Epithelial cell of proximal tubule (primary cell): ENCODE results near the gene SCARF1. TPM values are rescaled to one million over a fixed set of nuclear protein-coding genes. Genes with fewer than 3 reads are reported as not detected.

Source experiments
- DNase-seq: peaks from one replicate; pipeline ENCODE4 v3.0.0-alpha.2; 2011; ENCODE audit warnings: low read depth
- H3K4me3 ChIP-seq: 2 replicates; pipeline ENCODE4 v1.5.1; 2011; ENCODE audit warnings: low read depth, mild to moderate bottlenecking, low read length
- CTCF ChIP-seq: conservative IDR thresholded peaks from 2 replicates; pipeline ENCODE4 v1.5.1; 2012; ENCODE audit warnings: low read depth, mild to moderate bottlenecking, low read length
- total RNA-seq: library from RNA; depleted of rRNA; stranded (reverse); fragments of >200 nt; gene quantifications from 2 replicates; pipeline ENCODE4 v1.2.3, GENCODE V29; 2015

The SCARF1 gene
- total RNA-seq, 1 donor from 2014 or later, result 14.5 TPM

GRCh38 chr17:1625581-1625980, 20.0 kb downstream of the SCARF1 start:
- H3K4me3 ChIP-seq, result no peak overlapping the region
- DNase-seq, result no peak
- TF ChIP-seq CTCF, result no peak

DNA sequence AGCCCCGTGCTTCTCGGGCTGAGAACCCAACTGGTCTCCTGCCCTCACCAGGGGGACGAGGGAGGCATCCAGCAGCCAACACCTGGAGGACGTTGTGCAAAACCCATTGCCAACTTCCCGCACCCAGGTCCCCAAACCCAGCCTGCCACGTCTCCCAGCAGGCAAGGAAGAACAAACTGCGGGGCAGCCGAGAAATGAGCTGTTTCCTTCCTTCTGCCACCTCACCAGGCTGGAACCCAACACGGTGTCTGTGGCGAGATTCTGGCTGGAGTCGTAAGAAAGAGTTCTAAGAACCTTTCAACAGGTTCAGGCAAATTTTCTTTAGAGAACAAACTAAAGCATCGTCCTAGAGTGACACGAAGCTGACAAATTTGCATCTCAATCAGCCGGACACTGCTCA, 20.5 kb downstream of the SCARF1 start:
- no peak for DNase-seq
- TF ChIP-seq CTCF, result no peak
- H3K4me3 ChIP-seq, result no peak overlapping the region

GRCh38 chr17:1624650-1625049, 20.9 kb downstream of the SCARF1 start:
- no peak overlapping the region for H3K4me3 ChIP-seq
- TF ChIP-seq CTCF, result no peak

DNA sequence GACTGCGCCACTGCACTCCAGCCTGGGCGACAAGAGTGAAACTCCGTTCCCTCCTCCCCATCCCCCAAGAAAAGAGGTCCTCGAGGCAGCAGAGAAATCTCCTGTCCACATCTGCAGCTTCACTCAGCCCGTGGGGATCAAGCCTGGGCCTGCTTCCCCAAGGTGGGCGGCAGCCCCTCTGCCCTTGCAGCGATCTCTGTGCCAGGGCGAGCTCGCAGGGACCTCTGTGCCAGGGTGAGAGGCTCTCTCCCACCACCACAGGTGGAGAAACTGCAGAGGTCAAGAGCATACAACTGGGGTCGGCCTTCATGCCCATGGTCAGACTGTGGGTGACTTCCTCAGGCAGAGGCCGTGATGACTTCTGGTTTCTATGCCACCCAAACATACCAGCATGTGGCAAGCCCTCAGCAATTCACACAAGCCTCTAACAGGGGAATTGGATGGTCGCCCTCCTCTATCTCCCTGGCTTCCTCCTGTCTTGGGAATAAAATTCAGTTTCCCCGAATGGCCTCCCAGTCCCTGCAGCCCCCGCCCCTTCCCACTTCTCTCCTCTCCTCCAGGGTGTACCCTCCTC, 22.4 kb downstream of the SCARF1 start:
- no peak for TF ChIP-seq CTCF
- DNase-seq, result no peak
- H3K4me3 ChIP-seq, result no peak overlapping the region

More at GRCh38 chr17:1624650-1625049, 20.9 kb downstream of the SCARF1 start:
- DNase-seq, result no peak

GRCh38 chr17:1621273-1621954, 24.1 kb downstream of the SCARF1 start:
- TF ChIP-seq CTCF, result no peak
- no peak overlapping the region for H3K4me3 ChIP-seq
- no peak for DNase-seq

- no peak for TF ChIP-seq CTCF
- no peak overlapping the region for H3K4me3 ChIP-seq
Observed at GRCh38 chr17:1620486-1620885, 25.0 kb downstream of the SCARF1 start.

More at GRCh38 chr17:1620486-1620885, 25.0 kb downstream of the SCARF1 start:
- no peak for DNase-seq
